CD14-positive monocyte (primary cell): ENCODE data around the gene HLA-DQB2. TPM values are rescaled to one million over a fixed set of nuclear protein-coding genes. Genes with fewer than 3 reads are reported as not detected.
A peak's percentile ranks its signal among the peaks of the same experiment; 100 is the strongest.

ENCODE experiments used
- DNase-seq, 3 donors: peaks; one replicate each; pipeline ENCODE4 v3.0.0-alpha.2; 2011 to 2022
- H2AFZ ChIP-seq: 2 replicates; pipeline ENCODE4 v1.6.0; 2012; ENCODE audit warnings: mild to moderate bottlenecking, low read depth, low read length, inconsistent platforms; ENCODE audit not compliant: insufficient read depth, poor library complexity, severe bottlenecking
- H3K27ac ChIP-seq, 2 donors: 1 replicate in 1 of 2; 2 replicates in 1 of 2; pipeline ENCODE4 v1.5.1; 2012 to 2013; ENCODE audit warnings: low read length in 2 of 2, control low read depth in 1 of 2, inconsistent platforms in 1 of 2, low read depth in 1 of 2, mild to moderate bottlenecking in 1 of 2
- H3K27me3 ChIP-seq, 2 donors: one replicate each; pipeline versions ENCODE4 v1.6.0 to v1.6.1; 2011 to 2013; ENCODE audit warnings: low read length in 2 of 2; ENCODE audit not compliant: control insufficient read depth in 2 of 2, insufficient read depth in 2 of 2
- H3K36me3 ChIP-seq, 2 donors: replicated peaks in 1 of 2; 1 replicate in 1 of 2; 2 replicates in 1 of 2; pipeline versions ENCODE4 v1.5.1 to v1.6.1; 2012 to 2013; ENCODE audit warnings: low read length in 2 of 2, control low read depth in 1 of 2, inconsistent platforms in 1 of 2, mild to moderate bottlenecking in 1 of 2; ENCODE audit not compliant: insufficient read depth in 2 of 2, control insufficient read depth in 1 of 2
- H3K4me1 ChIP-seq, 2 donors: 1 replicate in 1 of 2; 2 replicates in 1 of 2; pipeline versions ENCODE4 v1.5.1 to v1.6.1; 2012 to 2013; ENCODE audit warnings: low read length in 2 of 2, control low read depth in 1 of 2, inconsistent platforms in 1 of 2, mild to moderate bottlenecking in 1 of 2, moderate library complexity in 1 of 2; ENCODE audit not compliant: insufficient read depth in 2 of 2, control insufficient read depth in 1 of 2
- H3K4me2 ChIP-seq: replicated peaks from 2 replicates; pipeline ENCODE3; 2012; ENCODE audit warnings: low read length, moderate library complexity, mild to moderate bottlenecking; ENCODE audit not compliant: poor library complexity, severe bottlenecking; ENCODE audit errors: extremely low read depth
- H3K4me3 ChIP-seq, 3 experiments: fragments of 200-600 bp in 1 of 3; sonication (generic) in 1 of 3; replicated peaks in 1 of 3; 1 replicate in 2 of 3; 2 replicates in 1 of 3; pipeline ENCODE4 v1.5.1; 2011 to 2013; ENCODE audit warnings: low read length in 3 of 3, mild to moderate bottlenecking in 3 of 3, control low read depth in 2 of 3, low read depth in 2 of 3, inconsistent platforms in 1 of 3, moderate library complexity in 1 of 3
- H3K79me2 ChIP-seq: 2 replicates; pipeline ENCODE4 v1.6.0; 2012; ENCODE audit warnings: mild to moderate bottlenecking, control low read depth, inconsistent platforms, low read length, moderate library complexity; ENCODE audit not compliant: insufficient read depth
- H3K9ac ChIP-seq: 2 replicates; pipeline ENCODE4 v1.6.0; 2017; ENCODE audit warnings: low read length, mild to moderate bottlenecking; ENCODE audit not compliant: insufficient read depth, poor library complexity, severe bottlenecking
- H3K9me3 ChIP-seq, 2 donors: replicated peaks in 1 of 2; 1 replicate in 1 of 2; 2 replicates in 1 of 2; pipeline versions ENCODE4 v1.5.1 to v1.6.1; 2012 to 2013; ENCODE audit warnings: low read length in 2 of 2, control low read depth in 1 of 2; ENCODE audit not compliant: control insufficient read depth in 1 of 2, insufficient read depth in 1 of 2
- H4K20me1 ChIP-seq: 2 replicates; pipeline ENCODE4 v1.6.0; 2012; ENCODE audit warnings: mild to moderate bottlenecking, low read length, control low read depth, moderate library complexity; ENCODE audit not compliant: insufficient read depth
- H3K27ac Mint-ChIP-seq, 7 donors: one replicate each; pipeline ENCODE4 v1.8.0; 2020; ENCODE audit warnings: mild to moderate bottlenecking in 7 of 7, mixed read lengths in 7 of 7, moderate library complexity in 6 of 7, inconsistent platforms in 2 of 7
- H3K27me3 Mint-ChIP-seq, 3 donors: one replicate each; pipeline ENCODE4 v1.8.0; 2021 to 2022; ENCODE audit warnings: low read depth in 3 of 3, mild to moderate bottlenecking in 3 of 3, mixed read lengths in 3 of 3, moderate library complexity in 3 of 3, inconsistent platforms in 1 of 3
- H3K36me3 Mint-ChIP-seq, 2 donors: one replicate each; pipeline ENCODE4 v1.8.0; 2020; ENCODE audit warnings: mixed read lengths in 2 of 2, inconsistent platforms in 1 of 2, mild to moderate bottlenecking in 1 of 2
- H3K4me1 Mint-ChIP-seq: one replicate; pipeline ENCODE4 v1.8.0; 2020; ENCODE audit warnings: mild to moderate bottlenecking, mixed read lengths
- H3K4me3 Mint-ChIP-seq, 2 donors: one replicate each; pipeline ENCODE4 v1.8.0; 2020; ENCODE audit warnings: mild to moderate bottlenecking in 2 of 2, mixed read lengths in 2 of 2, moderate library complexity in 1 of 2
- H3K9me3 Mint-ChIP-seq, 7 donors: one replicate each; pipeline ENCODE4 v1.8.0; 2020 to 2022; ENCODE audit warnings: mixed read lengths in 7 of 7, mild to moderate bottlenecking in 6 of 7, moderate library complexity in 6 of 7, inconsistent platforms in 2 of 7
- CTCF ChIP-seq: fragments of 200-600 bp; IDR thresholded peaks from one replicate; pipeline ENCODE4 v1.8.0; 2022; ENCODE audit warnings: antibody characterized with exemption, mild to moderate bottlenecking
- WGBS: methylation state at CpG from one replicate; pipeline ENCODE4 v1.1.5; 2013; ENCODE audit warnings: missing lambda C conversion rate; ENCODE audit not compliant: insufficient coverage; 5-methylcytosine and 5-hydroxymethylcytosine counted together
- intact Hi-C, 2 donors: fragments of 100-400 bp; cut with micrococcal nuclease; formaldehyde crosslinking; loops; one replicate each; pipeline versions ENCODE4 v1.15.0 to v1.15.1; 2023
- polyA minus RNA-seq: library from RNA; depleted of rRNA, polyadenylated mRNA; stranded (reverse); fragments of >200 nt; gene quantifications from 2 replicates; pipeline ENCODE4 v1.2.3, GENCODE V29; 2012
- polyA plus RNA-seq, 3 donors: library from polyadenylated mRNA; depleted of rRNA in 1 of 3; unstranded in 2 of 3; stranded (reverse) in 1 of 3; fragments of 300-500 nt in 2 of 3; fragments of >200 nt in 1 of 3; fragmentation: Illumina TruSeq in 2 of 3; gene quantifications; 1 replicate in 2 of 3; 2 replicates in 1 of 3; pipeline ENCODE4 v1.2.3, GENCODE V29; 2012 to 2021
- total RNA-seq, 12 experiments: library from RNA in 1 of 12; stranded (reverse) in 1 of 12; fragments of 120-200 nt in 1 of 12; gene quantifications; one replicate each; pipeline ENCODE4 v1.2.4 and lab custom pipeline; 2013 to 2026; ENCODE audit warnings: mixed read lengths in 6 of 12, inconsistent platforms in 1 of 12

HLA-DQB2 gene
- 18.8 TPM for total RNA-seq (2013)
- 10 to 100 TPM in 1 of 3 donors, 1 to 10 TPM in 1, not detected in 1; 4.4 to 37.5 TPM for polyA plus RNA-seq
- 3.0 and 3.4 TPM in 2 replicates for polyA minus RNA-seq
- 0.06 to 8.8 (median 5.5) reads per million in 11 experiments for total RNA-seq (lab: John Stamatoyannopoulos, UW)

- Mint-ChIP-seq H3K9me3 (peaks cover 0 to 3% (median 0%) of the 10 kb centered on the region in 7 donors), H3K27me3 (peaks cover 19 to 32% (median 23%) of the 10 kb centered on the region in 3 donors), H3K4me3 (peak within 1 kb of the TSS; percentile 22 to 61), H3K27ac (peak within 1 kb of the TSS in 3 of 7 donors; percentile 36 to 68 (median 38)), H3K36me3 (peaks cover 0 to 6% of the 10 kb centered on the region in 2 donors), H3K4me1 (peaks cover 20% of the 10 kb centered on the region)
- H3K36me3 ChIP-seq, result peaks cover 0 to 4% of the 10 kb centered on the region in 2 donors
- H3K79me2 ChIP-seq, result no peaks in the 10 kb centered on the region
- no peak within 1 kb of the TSS for H3K4me3 ChIP-seq
- WGBS, result 50% methylated on average over 2 of the region's 4 CpGs
- H3K4me2 ChIP-seq, result no peak within 1 kb of the TSS
- peaks cover 4 to 24% of the 10 kb centered on the region in 2 donors for H3K27me3 ChIP-seq
- no peaks in the 10 kb centered on the region for H3K9me3 ChIP-seq
- H3K4me1 ChIP-seq, result peaks cover 4 to 19% of the 10 kb centered on the region in 2 donors
- H3K9ac ChIP-seq, result no peak within 1 kb of the TSS
- intact Hi-C loops, result no loop called here
- no peak within 1 kb of the TSS for H3K27ac ChIP-seq
- H2AFZ ChIP-seq, result no peak within 1 kb of the TSS
- no peaks in the 10 kb centered on the region for H4K20me1 ChIP-seq
- TF ChIP-seq CTCF, result no peak
- DNase-seq, result peak in 2 of 3 donors; percentile 25
Observed at GRCh38 chr6:32763421-32763820, at the start of gene HLA-DQB2. HLA-DQB2 (minus strand) TSS chr6:32763532; CDS start chr6:32763470, 62 bp downstream.

- Histone ChIP-seq H3K27ac (no peak overlapping the region), H3K36me3 (no peaks in the 10 kb centered on the region), H3K4me2 (no peak overlapping the region), H3K9ac (no peak overlapping the region), H3K9me3 (no peaks in the 10 kb centered on the region), H3K79me2 (no peaks in the 10 kb centered on the region), H3K4me1 (no peaks in the 10 kb centered on the region), H3K27me3 (no peaks in the 10 kb centered on the region), H3K4me3 (no peak overlapping the region), H2AFZ (no peak overlapping the region), H4K20me1 (no peaks in the 10 kb centered on the region)
- H3K4me1 Mint-ChIP-seq, result peaks cover 7% of the 10 kb centered on the region
- H3K27ac Mint-ChIP-seq, result no peak overlapping the region
- no peak overlapping the region for H3K4me3 Mint-ChIP-seq
- TF ChIP-seq CTCF, result no peak
- peaks cover 5 to 10% (median 6%) of the 10 kb centered on the region in 3 donors for H3K27me3 Mint-ChIP-seq
- intact Hi-C loops, result no loop called here
- no peak for DNase-seq
- no peaks in the 10 kb centered on the region for H3K9me3 Mint-ChIP-seq
- peaks cover 0 to 12% of the 10 kb centered on the region in 2 donors for H3K36me3 Mint-ChIP-seq
- no CpG with 5 or more reads among the region's 1 CpG for WGBS
Observed at GRCh38 chr6:32809171-32809570, 45.8 kb upstream of the HLA-DQB2 start.
